GM19099 (cell line): ENCODE measurements around the gene GDF2.

Experiments used
- POLR2A ChIP-seq: IDR thresholded peaks from 3 replicates; pipeline ENCODE4 v1.6.1; 2011; ENCODE audit warnings: low read depth; ENCODE audit not compliant: insufficient read length; ENCODE audit errors: extremely low read depth

The GDF2 gene

DNA sequence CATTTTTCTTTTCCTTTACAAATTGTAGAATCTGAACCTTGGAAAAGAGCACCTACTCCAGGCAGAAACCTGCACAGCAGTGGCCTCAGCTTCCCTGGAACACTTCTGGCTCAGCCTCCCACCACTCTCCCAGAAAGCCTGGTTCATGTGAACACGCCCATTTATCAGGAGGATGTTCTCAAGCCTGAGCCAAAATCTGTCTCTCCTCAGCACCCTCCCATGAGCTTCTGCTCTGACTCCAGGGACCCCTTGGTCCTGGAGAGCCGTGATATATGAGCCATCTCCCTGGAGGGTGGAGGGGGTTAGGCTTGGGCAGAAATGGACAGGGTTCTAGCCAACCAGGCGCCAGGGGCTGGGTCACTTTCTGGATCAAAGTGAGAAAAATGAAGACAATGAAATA lies 10.1 kb downstream of the GDF2 start:
- no peak for TF ChIP-seq POLR2A

DNA sequence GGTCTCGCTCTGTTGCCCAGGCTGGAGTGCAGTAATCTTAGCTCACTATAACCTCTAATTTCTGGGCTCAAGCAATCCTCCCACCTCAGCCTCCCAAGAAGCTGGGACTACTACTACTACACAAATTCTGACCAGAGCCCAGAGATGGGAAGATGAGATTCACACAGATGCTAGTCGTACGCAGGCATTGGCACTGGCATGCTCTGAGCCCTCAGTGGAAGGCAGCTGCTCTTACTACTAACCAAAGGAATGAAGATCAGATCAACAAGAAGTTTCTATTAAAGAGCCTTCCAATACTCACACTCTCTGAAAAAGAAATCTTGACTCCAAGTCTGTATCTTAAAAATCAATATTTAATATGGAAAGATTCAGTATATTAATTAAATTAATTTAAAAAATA lies 10.7 kb downstream of the GDF2 start:
- no peak for TF ChIP-seq POLR2A

DNA sequence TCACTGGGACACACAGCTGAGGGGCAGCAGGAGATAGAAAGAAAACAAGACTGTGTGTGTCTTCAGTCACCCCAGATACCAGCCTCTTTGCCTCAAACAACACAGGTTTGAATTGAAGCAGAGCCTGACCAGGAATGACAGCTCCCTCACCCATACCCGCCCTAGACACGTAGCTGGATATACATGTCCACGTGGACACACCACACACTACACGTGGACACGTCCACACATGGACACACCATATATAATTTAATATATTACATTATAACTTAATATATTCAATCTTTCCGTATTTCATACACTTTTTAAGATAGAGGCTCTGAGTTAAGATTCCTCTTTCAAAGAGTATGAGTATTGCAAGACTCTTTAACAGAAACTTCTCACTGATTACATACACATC lies 11.3 kb downstream of the GDF2 start:
- no peak for TF ChIP-seq POLR2A

DNA sequence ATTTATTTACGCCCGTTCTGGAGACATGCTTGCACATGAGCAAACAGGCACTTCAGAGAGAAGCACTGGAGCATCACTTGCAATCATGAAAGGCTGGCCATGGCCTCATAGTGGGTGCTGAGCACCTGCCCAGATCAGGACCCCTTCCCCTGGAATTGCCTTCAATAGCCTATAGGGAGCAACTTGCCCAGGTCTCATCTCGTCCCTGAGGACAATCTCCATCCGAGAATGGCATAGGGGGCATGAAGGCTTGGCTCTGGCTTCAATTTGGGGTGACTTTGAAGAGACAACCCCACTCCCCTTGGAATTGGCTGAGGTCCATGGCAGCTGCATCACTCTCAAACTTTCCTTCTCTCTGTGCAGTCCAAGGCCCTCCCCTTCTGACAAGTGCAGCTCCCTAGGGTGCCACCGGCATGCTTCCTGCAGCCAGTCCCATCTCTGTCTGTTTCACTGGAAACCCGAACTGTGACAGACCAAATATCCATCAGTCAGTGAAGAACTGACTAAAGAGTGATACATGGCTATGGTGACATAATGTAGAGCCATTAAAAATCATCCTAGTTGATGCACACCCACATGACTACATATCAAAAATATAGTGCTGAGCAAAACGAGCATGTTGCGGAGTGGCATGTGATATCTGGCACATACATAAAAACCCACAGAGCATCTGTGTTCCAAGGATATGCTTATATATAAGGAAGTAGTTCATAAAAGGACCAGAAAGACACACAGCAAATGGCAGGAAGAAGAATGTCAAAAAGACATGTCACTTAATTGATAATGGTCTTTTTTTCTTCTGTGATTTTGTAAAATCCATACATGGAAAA lies 12.4 kb downstream of the GDF2 start:
- no peak for TF ChIP-seq POLR2A

DNA sequence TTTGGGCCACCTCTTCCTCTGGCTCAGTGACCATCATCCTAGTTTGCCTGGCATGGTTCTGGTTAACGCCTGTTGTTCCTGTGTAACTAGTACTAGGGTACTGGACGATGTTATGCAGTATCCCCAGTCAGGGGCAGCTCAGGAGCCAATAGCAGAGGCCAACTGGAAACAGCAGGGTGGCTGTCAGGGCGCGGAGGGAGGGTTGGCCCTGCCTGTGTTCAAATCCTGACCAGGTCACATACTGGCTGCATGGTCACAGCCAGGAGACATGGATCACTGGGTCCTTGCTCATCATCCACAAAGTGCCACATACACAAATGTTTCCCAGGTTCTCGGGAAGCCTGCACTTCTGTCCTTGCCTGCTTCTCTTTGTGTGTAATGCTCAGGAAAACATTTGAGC lies 13.7 kb downstream of the GDF2 start:
- TF ChIP-seq POLR2A, result no peak

DNA sequence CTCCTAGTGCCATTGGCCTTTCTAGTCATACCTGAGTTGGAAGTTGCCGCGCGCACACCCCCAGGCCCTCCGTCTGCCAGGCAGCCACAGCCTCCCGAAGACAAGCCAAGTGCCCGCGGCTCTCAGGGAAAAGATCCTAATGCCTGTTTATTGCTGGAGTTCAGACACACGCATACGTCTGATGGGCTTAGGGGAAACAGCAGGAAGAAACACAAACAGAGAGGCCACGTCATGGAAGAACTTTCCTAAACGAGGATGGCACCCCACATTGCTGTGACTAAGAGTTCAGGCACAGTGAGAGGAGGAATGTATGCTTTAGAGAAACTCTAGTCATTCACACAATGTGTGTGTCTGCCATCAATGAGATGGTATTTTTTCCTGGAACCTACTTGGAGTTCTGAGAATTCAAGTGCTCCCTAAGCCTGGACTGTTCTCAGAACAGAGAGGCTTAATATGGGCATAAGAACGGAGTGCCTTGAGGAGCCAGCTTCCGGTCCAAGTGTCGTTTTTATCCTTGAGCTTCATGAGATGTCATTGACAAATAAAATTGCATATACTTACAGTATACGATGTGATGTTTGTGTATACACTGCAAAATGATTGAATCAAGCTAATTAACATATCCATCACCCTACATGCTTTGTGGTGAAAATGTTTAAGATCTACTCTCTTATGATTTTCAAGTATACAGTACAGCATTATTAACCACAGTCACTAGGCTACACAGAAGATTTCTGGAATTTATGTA lies 14.3 kb downstream of the GDF2 start:
- no peak for TF ChIP-seq POLR2A

DNA sequence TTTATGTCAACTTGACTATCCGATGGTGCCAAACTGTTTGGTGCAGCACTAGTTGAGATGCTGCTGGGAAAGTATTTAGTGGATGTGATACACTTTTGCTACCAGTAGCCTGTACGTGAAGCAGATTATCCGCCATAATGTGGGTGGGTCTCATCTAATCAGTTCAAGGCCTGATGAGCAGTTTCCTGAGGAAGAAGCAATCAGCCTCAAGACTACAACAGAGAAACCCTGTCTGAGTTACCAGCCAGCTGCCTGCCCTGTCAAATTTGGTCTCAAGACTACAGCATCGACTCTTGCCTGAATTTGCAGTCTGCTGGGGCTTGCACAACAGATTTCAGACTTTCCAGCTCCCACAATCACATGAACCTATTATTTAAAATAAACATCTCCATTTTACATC lies 15.1 kb downstream of the GDF2 start:
- no peak for TF ChIP-seq POLR2A

DNA sequence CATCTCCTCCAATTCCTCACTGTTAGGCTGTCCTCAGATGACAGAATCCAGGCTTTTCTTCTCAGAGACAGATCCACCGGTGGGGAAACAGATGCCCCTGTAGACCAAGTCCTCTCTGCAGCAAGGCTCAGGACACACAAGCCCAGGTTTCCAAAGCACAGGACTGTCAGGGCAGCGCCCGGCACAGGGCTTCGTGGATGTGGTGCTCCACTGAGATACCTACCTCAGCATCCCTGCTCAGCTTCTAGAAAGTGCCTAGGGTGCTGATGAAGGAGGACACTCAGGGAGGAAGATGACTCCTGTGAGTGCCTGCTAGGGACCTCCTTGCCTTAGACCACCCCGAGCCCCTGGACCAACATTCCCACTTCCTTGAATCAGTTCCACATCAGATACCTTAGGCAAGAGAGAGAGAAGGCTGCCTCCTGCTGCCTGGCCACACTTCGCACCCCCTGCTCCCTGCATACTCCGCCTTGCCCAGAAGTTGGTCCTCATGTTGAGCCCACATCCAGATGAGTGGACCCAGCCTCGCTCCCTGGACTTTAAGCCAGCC lies 17.0 kb downstream of the GDF2 start:
- TF ChIP-seq POLR2A, result no peak

DNA sequence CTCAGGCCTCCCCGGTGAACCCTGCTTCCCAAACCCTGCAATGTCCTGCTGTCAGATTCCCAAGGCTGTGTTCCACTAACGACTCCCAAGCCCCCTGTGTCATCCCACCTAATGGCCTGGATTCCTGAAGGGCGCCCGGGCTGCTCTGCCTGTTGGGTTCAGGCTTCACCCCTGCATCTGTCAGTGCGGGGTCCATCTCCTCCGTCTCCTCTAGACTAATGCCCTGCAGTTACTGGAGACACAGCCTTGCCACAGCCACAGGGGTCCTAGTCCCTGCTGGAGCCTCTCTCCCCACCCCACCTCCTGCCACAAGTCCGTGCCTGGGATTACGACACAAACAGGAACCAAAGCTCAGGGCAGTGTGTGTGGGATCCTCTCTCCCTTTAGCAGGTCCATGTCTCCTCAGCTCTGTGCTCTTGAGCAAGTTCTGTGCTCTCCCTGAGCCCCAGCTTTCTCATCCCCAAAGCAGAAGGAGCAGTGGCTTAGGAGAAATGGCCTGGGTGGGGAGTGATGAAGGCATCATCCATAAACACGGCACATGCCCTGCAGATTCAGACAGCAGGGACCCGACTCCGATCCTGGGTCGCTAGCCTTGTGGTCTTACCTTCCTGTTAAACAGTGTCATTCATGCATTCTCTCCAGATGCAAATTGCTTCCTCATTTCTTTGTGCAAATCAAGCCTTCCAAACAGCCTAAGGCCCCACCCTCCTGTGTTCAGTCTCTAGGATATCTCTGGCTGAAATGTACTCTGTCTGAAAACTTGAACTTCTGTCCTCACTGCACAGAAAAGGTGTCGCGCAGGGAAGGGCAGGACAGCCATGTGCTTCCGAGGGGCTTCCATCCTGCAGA lies 17.7 kb downstream of the GDF2 start:
- TF ChIP-seq POLR2A, result no peak

DNA sequence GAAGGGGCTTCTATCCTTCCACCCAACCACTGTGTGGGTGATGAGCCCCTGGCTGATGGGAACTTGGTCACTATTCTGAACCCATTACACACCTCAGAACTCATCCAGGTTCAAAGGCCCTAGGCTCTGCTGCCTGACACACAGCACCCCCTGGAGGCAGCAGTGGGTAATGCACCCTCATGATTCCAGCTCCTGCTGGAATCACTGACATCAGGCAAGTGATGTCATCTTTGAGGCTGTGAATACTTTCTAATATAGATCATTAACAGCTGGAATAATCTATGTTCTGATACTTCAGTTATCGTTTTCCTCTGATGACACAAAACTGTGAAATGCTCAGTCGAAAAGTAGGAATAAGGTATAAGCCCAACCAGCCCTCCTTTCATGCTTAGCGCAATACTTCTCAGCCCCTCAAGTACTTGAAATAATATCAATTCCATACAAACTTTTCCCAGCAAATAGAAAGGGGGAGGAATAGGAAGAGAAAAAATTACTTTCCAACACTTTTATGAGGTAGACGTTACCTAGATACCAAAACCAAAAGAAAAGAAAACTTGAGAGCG lies 18.4 kb downstream of the GDF2 start:
- no peak for TF ChIP-seq POLR2A

DNA sequence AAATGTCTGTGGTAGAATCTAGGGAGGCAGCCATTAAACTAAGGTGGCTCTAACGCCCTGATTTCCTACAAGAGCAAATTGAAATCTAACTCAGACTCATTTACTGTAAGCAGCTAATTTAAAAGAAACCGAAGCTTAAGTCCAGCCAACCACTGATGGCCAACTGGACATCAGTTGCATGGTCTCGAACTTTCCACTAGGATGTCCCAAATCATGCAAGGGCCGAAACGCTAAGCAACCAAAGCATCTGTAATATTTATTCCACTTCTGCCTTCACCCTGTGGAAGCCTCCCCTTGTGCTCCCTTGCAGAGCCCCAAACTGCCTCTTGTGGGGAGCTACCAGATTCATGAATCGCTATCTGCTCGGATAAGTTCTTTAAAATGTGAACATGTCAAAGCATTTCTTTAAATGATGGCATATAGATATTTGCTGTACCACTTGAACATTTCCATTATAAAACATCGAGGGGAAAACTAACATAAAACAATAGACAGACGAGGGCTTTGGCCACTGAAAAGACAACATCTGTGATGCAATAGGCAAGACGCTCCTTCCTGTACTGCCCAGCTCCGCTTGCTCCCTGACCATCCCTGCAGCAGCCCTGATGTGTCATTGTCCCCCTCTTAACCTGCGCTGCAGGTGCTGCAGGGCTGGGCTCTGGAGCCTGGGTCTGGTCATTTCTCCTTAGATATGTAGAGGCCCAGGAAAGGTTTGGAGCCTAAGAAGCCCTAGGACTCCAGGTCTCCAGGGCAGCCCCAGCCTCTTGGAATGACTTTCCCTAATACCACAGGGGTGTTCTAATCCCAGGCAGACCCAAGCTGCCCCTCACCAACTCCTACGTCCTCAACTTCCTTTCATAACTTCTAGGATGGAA lies 23.0 kb downstream of the GDF2 start:
- no peak for TF ChIP-seq POLR2A

DNA sequence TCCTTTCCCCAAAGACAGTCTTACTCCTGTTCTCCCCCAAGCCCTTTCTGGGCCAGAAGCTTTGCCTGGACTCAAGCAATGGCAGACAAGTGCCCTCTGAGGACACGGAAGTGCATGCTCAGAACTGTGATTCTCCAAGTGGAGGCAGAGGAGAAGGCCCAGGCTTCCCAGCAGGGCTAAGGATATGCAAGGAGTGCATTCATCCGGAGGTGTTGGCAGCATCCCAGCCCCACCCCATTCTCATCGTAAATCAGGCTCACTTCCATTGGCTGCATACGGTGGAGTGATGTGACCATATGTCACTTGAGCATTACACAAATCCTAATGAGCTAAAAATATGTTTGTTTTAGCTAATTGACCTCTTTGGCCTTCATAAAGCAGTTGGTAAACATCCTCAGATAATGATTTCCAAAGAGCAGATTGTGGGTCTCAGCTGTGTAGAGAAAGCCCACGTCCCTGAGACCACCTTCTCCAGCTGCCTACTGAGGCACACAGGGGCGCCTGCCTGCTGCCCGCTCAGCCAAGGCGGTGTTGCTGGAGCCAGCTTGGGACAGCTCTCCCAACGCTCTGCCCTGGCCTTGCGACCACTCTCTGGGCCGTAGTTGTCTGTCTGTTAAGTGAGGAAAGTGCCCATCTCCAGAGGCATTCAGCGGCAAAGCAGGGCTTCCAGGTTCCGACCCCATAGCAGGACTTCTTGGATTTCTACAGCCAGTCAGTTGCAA lies 24.5 kb downstream of the GDF2 start:
- no peak for TF ChIP-seq POLR2A

DNA sequence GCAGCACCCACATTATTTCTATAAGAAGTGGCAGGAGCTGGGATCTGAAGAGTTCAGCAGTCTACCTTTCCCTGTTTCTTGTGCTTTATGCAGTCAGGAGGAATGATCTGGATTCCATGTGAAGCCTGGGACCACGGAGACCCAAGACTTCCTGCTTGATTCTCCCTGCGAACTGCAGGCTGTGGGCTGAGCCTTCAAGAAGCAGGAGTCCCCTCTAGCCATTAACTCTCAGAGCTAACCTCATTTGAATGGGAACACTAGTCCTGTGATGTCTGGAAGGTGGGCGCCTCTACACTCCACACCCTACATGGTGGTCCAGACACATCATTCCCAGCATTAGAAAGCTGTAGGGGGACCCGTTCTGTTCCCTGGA lies 25.0 kb downstream of the GDF2 start:
- TF ChIP-seq POLR2A, result no peak

DNA sequence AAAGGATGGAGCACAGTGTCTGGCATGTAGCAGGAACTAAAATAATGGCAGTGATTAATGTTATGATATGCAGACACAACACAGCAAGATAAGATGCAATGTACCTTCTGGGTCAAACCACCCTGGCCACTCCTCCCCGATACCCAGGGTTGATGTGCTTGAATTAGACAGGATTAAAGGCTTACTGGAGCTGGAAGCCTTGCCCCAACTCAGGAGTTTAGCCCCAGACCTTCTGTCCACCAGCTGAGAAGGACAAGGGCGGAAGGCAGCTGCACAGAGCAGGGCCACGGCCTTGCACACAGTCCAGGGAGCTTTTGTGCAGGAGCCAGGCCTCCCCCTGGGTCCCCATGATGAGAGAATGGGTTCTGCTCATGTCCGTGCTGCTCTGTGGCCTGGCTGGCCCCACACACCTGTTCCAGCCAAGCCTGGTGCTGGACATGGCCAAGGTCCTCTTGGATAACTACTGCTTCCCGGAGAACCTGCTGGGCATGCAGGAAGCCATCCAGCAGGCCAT lies 25.9 kb downstream of the GDF2 start, which contains the start of gene RBP3:
TSS of gene RBP3 (plus strand) at position 226 of the 514 bp plus-strand sequence. CDS start at position 348, 122 bp downstream.
- TF ChIP-seq POLR2A, result no peak
